ENCODE data around the gene MED29. TPM values are rescaled to one million over a fixed set of nuclear protein-coding genes. Genes with fewer than 3 reads are reported as not detected.
A peak's percentile ranks its signal among the peaks of the same experiment; 100 is the strongest.

MED29 gene
- total and polyA plus RNA-seq, 2 of the 13 experiments (the other 11 are each of a cell fraction or from before 2014, with no cell fraction given) = 14.0 to 19.7 TPM

DNA sequence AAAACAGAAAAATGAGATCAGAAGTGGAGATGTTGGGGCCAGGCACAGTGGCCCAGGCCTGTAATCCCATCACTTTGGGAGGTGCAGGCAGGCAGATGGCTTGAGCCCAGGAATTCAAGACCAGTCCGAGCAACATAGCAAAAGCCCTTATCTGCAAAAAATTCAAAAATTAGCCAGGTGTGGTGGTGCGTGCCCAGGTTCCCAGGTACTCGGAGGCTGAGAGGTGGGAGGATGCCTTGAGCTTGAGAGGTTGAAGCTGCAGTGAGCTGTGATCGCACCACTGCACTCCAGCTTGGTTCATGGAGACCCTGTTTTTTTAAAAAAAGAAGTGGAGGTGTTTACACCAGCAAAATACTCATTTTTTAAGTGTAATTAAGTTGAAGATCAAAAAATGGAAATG is 8.9 kb downstream of the MED29 start:
- 96% methylated on average over 4 of the region's 4 CpGs for WGBS (ENCODE audit: low lambda C conversion rate)
- H3K79me2 ChIP-seq (ENCODE audit: insufficient read depth, low read length) = no peaks in the 10 kb centered on the region
- no TSS peak for BruUV-seq (replicated peaks)
- no peak overlapping the region for H2AFZ ChIP-seq (ENCODE audit: low read length)
- FAIRE-seq (no peak), DNase-seq (ENCODE audit: low spot score) (no peak), ATAC-seq (no peak)
- CTCF ChIA-PET (ENCODE audit: low intra/inter-chr PET ratio, low total read pairs) = no interaction called here
- no peak overlapping the region for H3K9ac ChIP-seq (ENCODE audit: insufficient read depth, low read depth, low read length)
- no peak overlapping the region for H3K4me3 ChIP-seq (replicated peaks in 1 of 3; ENCODE audit: insufficient read depth in 1 of 3, low read depth in 2 of 3, low read length in 3 of 3)
- H3K9me3 ChIP-seq (ENCODE audit: low read length) = no peaks in the 10 kb centered on the region
- H3K27ac ChIP-seq (ENCODE audit: extremely low read length, insufficient read depth, low read length) = peak overlapping the region; percentile 98
- H3K4me2 ChIP-seq (ENCODE audit: low read depth, low read length) = no peak overlapping the region
- POLR2A ChIA-PET = interaction anchor here (2.3 to 2.7 kb wide), 3 partner anchors 9 to 41 kb away, joined by 9 to 64 read pairs (median 48); partner anchors contain the start of genes MED29, PAF1 and PLEKHG2
- H3K36me3 ChIP-seq (replicated peaks in 1 of 2; ENCODE audit: control insufficient read depth in 1 of 2, insufficient read depth in 2 of 2, low read length in 2 of 2) = 0 out of 5 replicates have a peak, but pooled peaks cover 0 to 2% of the 10 kb centered on the region in 2 experiments
- intact Hi-C loops (cut with micrococcal nuclease; ENCODE audit: unreplicated experiment) (loop anchor here (5.0 kb wide), 1 partner anchor 1042 kb away; the partner anchor contains the start of gene SERTAD3), in situ Hi-C loops (cut with HindIII; ENCODE audit: extremely low pct_ligation_motif_present, low pct_unique_long_range_greater_than_20kb) (no loop called here)
- no peaks in the 10 kb centered on the region for H3K27me3 ChIP-seq (ENCODE audit: control insufficient read depth in 1 of 2, insufficient read depth in 2 of 2, low read length in 2 of 2)
- peaks cover 65% of the 10 kb centered on the region for H3K4me1 ChIP-seq (ENCODE audit: insufficient read depth, low read length)
- H4K20me1 ChIP-seq (ENCODE audit: insufficient read depth, low read length) = no peaks in the 10 kb centered on the region
- TF ChIP-seq HNRNPUL1 (IDR thresholded peaks at IDR 0.05; ENCODE audit: low read depth, low read length) (no peak), MIER3 (CRISPR knock-in tag; IDR thresholded peaks at IDR 0.05; ENCODE audit: borderline replicate concordance) (no peak), RFX3 (CRISPR knock-in tag; IDR thresholded peaks at IDR 0.05) (no peak), GATAD2A (CRISPR knock-in tag; IDR thresholded peaks at IDR 0.05) (no peak), ARNTL (CRISPR knock-in tag; IDR thresholded peaks at IDR 0.05) (no peak), NCOR1 (IDR thresholded peaks at IDR 0.05; ENCODE audit: borderline replicate concordance, low read length) (no peak), MAF1 (CRISPR knock-in tag; IDR thresholded peaks at IDR 0.05; ENCODE audit: borderline replicate concordance) (no peak), KMT2B (CRISPR knock-in tag; IDR thresholded peaks at IDR 0.05) (no peak), HES4 (CRISPR knock-in tag; IDR thresholded peaks at IDR 0.05; ENCODE audit: borderline replicate concordance) (no peak), ZNF496 (CRISPR knock-in tag; IDR thresholded peaks at IDR 0.05; ENCODE audit: insufficient replicate concordance) (no peak), MYNN (CRISPR knock-in tag; IDR thresholded peaks at IDR 0.05; ENCODE audit: low read depth) (no peak)
- TF ChIP-seq, protein P1, sequence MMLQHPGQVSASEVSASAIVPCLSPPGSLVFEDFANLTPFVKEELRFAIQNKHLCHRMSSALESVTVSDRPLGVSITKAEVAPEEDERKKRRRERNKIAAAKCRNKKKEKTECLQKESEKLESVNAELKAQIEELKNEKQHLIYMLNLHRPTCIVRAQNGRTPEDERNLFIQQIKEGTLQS (CRISPR knock-in tag; IDR thresholded peaks at IDR 0.05) = no peak
- TF ChIP-seq, protein P2, sequence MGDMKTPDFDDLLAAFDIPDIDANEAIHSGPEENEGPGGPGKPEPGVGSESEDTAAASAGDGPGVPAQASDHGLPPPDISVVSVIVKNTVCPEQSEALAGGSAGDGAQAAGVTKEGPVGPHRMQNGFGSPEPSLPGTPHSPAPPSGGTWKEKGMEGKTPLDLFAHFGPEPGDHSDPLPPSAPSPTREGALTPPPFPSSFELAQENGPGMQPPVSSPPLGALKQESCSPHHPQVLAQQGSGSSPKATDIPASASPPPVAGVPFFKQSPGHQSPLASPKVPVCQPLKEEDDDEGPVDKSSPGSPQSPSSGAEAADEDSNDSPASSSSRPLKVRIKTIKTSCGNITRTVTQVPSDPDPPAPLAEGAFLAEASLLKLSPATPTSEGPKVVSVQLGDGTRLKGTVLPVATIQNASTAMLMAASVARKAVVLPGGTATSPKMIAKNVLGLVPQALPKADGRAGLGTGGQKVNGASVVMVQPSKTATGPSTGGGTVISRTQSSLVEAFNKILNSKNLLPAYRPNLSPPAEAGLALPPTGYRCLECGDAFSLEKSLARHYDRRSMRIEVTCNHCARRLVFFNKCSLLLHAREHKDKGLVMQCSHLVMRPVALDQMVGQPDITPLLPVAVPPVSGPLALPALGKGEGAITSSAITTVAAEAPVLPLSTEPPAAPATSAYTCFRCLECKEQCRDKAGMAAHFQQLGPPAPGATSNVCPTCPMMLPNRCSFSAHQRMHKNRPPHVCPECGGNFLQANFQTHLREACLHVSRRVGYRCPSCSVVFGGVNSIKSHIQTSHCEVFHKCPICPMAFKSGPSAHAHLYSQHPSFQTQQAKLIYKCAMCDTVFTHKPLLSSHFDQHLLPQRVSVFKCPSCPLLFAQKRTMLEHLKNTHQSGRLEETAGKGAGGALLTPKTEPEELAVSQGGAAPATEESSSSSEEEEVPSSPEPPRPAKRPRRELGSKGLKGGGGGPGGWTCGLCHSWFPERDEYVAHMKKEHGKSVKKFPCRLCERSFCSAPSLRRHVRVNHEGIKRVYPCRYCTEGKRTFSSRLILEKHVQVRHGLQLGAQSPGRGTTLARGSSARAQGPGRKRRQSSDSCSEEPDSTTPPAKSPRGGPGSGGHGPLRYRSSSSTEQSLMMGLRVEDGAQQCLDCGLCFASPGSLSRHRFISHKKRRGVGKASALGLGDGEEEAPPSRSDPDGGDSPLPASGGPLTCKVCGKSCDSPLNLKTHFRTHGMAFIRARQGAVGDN (CRISPR knock-in tag; IDR thresholded peaks at IDR 0.05) = no peak
- TF ChIP-seq, protein P3, sequence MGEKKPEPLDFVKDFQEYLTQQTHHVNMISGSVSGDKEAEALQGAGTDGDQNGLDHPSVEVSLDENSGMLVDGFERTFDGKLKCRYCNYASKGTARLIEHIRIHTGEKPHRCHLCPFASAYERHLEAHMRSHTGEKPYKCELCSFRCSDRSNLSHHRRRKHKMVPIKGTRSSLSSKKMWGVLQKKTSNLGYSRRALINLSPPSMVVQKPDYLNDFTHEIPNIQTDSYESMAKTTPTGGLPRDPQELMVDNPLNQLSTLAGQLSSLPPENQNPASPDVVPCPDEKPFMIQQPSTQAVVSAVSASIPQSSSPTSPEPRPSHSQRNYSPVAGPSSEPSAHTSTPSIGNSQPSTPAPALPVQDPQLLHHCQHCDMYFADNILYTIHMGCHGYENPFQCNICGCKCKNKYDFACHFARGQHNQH (CRISPR knock-in tag; IDR thresholded peaks at IDR 0.05) = no peak
- TF ChIP-seq, protein P4, sequence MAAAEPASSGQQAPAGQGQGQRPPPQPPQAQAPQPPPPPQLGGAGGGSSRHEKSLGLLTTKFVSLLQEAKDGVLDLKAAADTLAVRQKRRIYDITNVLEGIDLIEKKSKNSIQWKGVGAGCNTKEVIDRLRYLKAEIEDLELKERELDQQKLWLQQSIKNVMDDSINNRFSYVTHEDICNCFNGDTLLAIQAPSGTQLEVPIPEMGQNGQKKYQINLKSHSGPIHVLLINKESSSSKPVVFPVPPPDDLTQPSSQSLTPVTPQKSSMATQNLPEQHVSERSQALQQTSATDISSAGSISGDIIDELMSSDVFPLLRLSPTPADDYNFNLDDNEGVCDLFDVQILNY (CRISPR knock-in tag; conservative IDR thresholded peaks at IDR 0.05) = no peak

Data from HepG2 (cell line).